Measurements from ENCODE around the gene LLGL1. TPM values are rescaled to one million over a fixed set of nuclear protein-coding genes. Genes with fewer than 3 reads are reported as not detected.

LLGL1 gene
- total RNA-seq, 1 experiment from 2014 or later = 44.3 TPM

GRCh38 chr17:18234853-18235380, 9.5 kb downstream of the LLGL1 start:
- Histone ChIP-seq H3K9me2 (ENCODE audit: insufficient read depth) (no peaks in the 10 kb centered on the region), H3K4me1 (ENCODE audit: control insufficient read depth in 1 of 2, insufficient read depth in 2 of 2, low read length in 2 of 2) (peaks cover 0 to 13% of the 10 kb centered on the region in 2 experiments; a peak in 2 of 4 replicates), H3K36me3 (ENCODE audit: control insufficient read depth in 1 of 2, insufficient read depth in 2 of 2, low read length in 2 of 2) (no peaks in the 10 kb centered on the region; a peak in 1 of 4 replicates), H3K27ac (ENCODE audit: low read depth, low read length) (no peak overlapping the region), H3K4me2 (ENCODE audit: low read length) (no peak overlapping the region), H3K27me3 (ENCODE audit: insufficient read depth, low read length) (no peaks in the 10 kb centered on the region), H4K20me1 (ENCODE audit: insufficient read depth) (no peaks in the 10 kb centered on the region), H2AFZ (ENCODE audit: low read depth, low read length, poor library complexity, severe bottlenecking) (no peak overlapping the region), H3K4me3 (replicated peaks in 1 of 2; ENCODE audit: low read depth in 1 of 2, low read length in 2 of 2) (no peak overlapping the region), H3K79me2 (ENCODE audit: insufficient read depth, low read length) (no peaks in the 10 kb centered on the region), H3K9me3 (ENCODE audit: control insufficient read depth in 1 of 2, insufficient read depth in 1 of 2, low read depth in 1 of 2, low read length in 2 of 2) (no peaks in the 10 kb centered on the region), H3K9ac (ENCODE audit: low read length) (no peak overlapping the region)
- ATAC-seq (no peak), DNase-seq (ENCODE audit: low read depth, low spot score) (no peak)
- ChIA-PET POLR2A (no interaction called here), RAD21 (ENCODE audit: low non-redundant PET in 1 of 2, low total read pairs in 2 of 2, uncharacterized antibody in 2 of 2, unreplicated experiment in 2 of 2) (no interaction called here), CTCF (no interaction called here)
- TF ChIP-seq FOSL1 (IDR thresholded peaks at IDR 0.05; ENCODE audit: low read depth) = no peak
- TF ChIP-seq TCF7L2 (IDR thresholded peaks at IDR 0.05; ENCODE audit: borderline replicate concordance, extremely low read depth, insufficient read depth, insufficient read length) = no peak
- no peak for TF ChIP-seq SRF (IDR thresholded peaks at IDR 0.05; ENCODE audit: low read depth)
- TF ChIP-seq ELF1 (IDR thresholded peaks at IDR 0.05; ENCODE audit: borderline replicate concordance, low read depth) = no peak
- no peak for TF ChIP-seq EZH2 (IDR thresholded peaks at IDR 0.05)
- TF ChIP-seq CTCF (IDR thresholded peaks at IDR 0.05 in 2 of 3, conservative IDR thresholded peaks at IDR 0.05 in 1 of 3; ENCODE audit: borderline replicate concordance in 1 of 3, insufficient read depth in 1 of 3, low read depth in 2 of 3, low read length in 2 of 3) = no peak
- no peak for TF ChIP-seq MAX (IDR thresholded peaks at IDR 0.05)
- TF ChIP-seq ZNF274 (IDR thresholded peaks at IDR 0.05; ENCODE audit: low read depth, low read length) = no peak
- TF ChIP-seq SIN3A (IDR thresholded peaks at IDR 0.05; ENCODE audit: low read depth) = no peak
- no peak for TF ChIP-seq YY1 (IDR thresholded peaks at IDR 0.05; ENCODE audit: extremely low read depth, insufficient replicate concordance, low read depth, low read length)
- no peak for TF ChIP-seq CEBPB (IDR thresholded peaks at IDR 0.05; ENCODE audit: low read depth)
- TF ChIP-seq ATF3 (IDR thresholded peaks at IDR 0.05) = no peak
- no peak for TF ChIP-seq POLR2AphosphoS5 (IDR thresholded peaks at IDR 0.05; ENCODE audit: low read depth, low read length)
- no peak for TF ChIP-seq JUND (IDR thresholded peaks at IDR 0.05)
- no peak for TF ChIP-seq REST (IDR thresholded peaks at IDR 0.05; ENCODE audit: low read depth)
- no peak for TF ChIP-seq CBX3 (IDR thresholded peaks at IDR 0.05; ENCODE audit: low read depth)
- TF ChIP-seq RAD21 (IDR thresholded peaks at IDR 0.05; ENCODE audit: low read depth) = no peak
- no peak for TF ChIP-seq POLR2A (IDR thresholded peaks at IDR 0.05; ENCODE audit: borderline replicate concordance, extremely low read depth, insufficient read depth, insufficient read length)
- no TSS peak for BruUV-seq (replicated peaks)
- intact Hi-C loops (cut with micrococcal nuclease) = no loop called here
